ENCODE data around the gene CDCA3.

DNA sequence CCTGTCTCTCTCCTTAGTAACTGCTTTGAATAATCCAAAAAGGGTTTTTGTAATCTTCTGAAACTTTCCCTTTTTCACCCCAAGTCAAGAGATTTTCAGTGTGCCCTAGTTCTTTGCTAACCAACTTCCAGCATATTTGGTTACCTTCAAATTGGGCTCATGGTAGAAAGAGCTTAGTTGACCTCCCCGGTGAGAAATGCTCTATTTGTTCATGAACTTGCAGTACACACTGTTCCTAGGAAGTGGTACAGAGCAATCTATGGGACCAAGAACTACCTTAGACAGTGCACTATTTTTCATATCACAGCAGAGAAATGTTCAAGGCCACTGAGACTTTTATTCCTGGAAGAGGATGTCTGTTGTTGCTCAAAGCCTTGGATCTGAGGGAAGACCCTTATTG lies 2.5 kb upstream of the CDCA3 start:
- no peak for TF ChIP-seq POLR2A (IDR thresholded peaks at IDR 0.05)
- TF ChIP-seq, protein P1, sequence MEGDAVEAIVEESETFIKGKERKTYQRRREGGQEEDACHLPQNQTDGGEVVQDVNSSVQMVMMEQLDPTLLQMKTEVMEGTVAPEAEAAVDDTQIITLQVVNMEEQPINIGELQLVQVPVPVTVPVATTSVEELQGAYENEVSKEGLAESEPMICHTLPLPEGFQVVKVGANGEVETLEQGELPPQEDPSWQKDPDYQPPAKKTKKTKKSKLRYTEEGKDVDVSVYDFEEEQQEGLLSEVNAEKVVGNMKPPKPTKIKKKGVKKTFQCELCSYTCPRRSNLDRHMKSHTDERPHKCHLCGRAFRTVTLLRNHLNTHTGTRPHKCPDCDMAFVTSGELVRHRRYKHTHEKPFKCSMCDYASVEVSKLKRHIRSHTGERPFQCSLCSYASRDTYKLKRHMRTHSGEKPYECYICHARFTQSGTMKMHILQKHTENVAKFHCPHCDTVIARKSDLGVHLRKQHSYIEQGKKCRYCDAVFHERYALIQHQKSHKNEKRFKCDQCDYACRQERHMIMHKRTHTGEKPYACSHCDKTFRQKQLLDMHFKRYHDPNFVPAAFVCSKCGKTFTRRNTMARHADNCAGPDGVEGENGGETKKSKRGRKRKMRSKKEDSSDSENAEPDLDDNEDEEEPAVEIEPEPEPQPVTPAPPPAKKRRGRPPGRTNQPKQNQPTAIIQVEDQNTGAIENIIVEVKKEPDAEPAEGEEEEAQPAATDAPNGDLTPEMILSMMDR (IDR thresholded peaks at IDR 0.05): no peak

Measured in esophagus squamous epithelium (tissue), 4 donors.